SK-N-SH (cell line): Measurements from ENCODE around the gene PSMB1.

ENCODE experiments used
- EZH2phosphoT487 ChIP-seq: fragments of 200-600 bp; sonication (generic); IDR thresholded peaks from 2 replicates; pipeline ENCODE4 v1.6.1; 2017; ENCODE audit warnings: low read depth, mixed run types, mild to moderate bottlenecking, antibody characterized with exemption, moderate library complexity, borderline replicate concordance
- RFX5 ChIP-seq: IDR thresholded peaks from 2 replicates; pipeline ENCODE4 v1.6.1; 2012; ENCODE audit warnings: mild to moderate bottlenecking, improper control_type of control experiment, low read length
- TAF1 ChIP-seq: IDR thresholded peaks from 2 replicates; pipeline ENCODE4 v1.6.1; 2012; ENCODE audit warnings: low read depth, mild to moderate bottlenecking, low read length, moderate library complexity, borderline replicate concordance
- YY1 ChIP-seq: IDR thresholded peaks from 2 replicates; pipeline ENCODE4 v1.4.0; 2012; ENCODE audit warnings: low read depth, mild to moderate bottlenecking
- TF ChIP-seq, protein P1 (sequence below): fragments of 150-350 bp; IDR thresholded peaks from 2 replicates; pipeline ENCODE4 v1.6.1; 2017; ENCODE audit warnings: antibody characterized with exemption, low read length, low read depth, borderline replicate concordance

- no peak for TF ChIP-seq EZH2phosphoT487
- no peak for TF ChIP-seq TAF1
- no peak for TF ChIP-seq RFX5
- TF ChIP-seq YY1: no peak
- TF ChIP-seq, protein P1, sequence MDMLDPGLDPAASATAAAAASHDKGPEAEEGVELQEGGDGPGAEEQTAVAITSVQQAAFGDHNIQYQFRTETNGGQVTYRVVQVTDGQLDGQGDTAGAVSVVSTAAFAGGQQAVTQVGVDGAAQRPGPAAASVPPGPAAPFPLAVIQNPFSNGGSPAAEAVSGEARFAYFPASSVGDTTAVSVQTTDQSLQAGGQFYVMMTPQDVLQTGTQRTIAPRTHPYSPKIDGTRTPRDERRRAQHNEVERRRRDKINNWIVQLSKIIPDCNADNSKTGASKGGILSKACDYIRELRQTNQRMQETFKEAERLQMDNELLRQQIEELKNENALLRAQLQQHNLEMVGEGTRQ: no peak
These were observed 1.7 kb upstream of the PSMB1 start for GRCh38 chr6:170554796-170555137.
